ENCODE data around the gene CCDC157.

Gene CCDC157

DNA sequence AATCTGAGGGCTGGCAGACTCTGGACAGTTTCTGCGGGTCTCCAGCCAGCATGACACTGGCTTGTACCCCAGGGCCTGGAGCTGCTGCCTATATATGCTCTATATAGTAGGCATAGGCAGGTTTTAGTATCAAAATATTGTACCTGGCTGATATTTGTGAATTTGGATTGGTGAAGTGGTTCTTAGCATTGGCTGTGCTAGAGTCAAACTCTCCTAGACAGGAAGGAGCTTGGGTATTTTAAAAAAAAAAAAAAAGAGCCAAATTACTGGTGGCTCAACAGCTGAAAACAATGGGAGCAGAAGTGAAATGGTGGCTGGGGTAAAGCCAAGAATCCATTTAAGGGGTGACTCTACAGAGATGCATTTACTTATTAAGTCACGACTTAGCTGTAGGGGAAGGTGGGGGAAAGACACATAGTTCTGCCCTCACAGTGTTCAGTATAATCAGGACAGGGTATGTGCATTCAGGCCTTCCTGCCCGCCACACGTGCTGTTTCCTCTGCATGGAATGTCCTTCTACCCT lies 57.8 kb downstream of the CCDC157 start:
- Histone ChIP-seq H3K9me2 (replicated peaks; ENCODE audit: control insufficient read depth, low read length) (no peaks in the 10 kb centered on the region), H3F3A (ENCODE audit: control insufficient read depth, insufficient read depth) (no peaks in the 10 kb centered on the region), H3K4me3 (ENCODE audit: low read length) (no peak overlapping the region), H3K27me3 (ENCODE audit: control insufficient read depth, low read length) (no peaks in the 10 kb centered on the region), H3K36me3 (ENCODE audit: control insufficient read depth, low read length) (peaks cover 40% of the 10 kb centered on the region), H3K79me2 (ENCODE audit: control insufficient read depth, low read length) (no peaks in the 10 kb centered on the region), H3K4me2 (ENCODE audit: low read length) (no peak overlapping the region), H4K20me1 (ENCODE audit: control insufficient read depth, insufficient read depth, low read depth, low read length) (no peaks in the 10 kb centered on the region), H3K27ac (ENCODE audit: low read depth, low read length) (no peak overlapping the region), H3K4me1 (ENCODE audit: control insufficient read depth, low read length) (no peaks in the 10 kb centered on the region), H3K9me3 (ENCODE audit: control insufficient read depth, insufficient read depth, low read length) (no peaks in the 10 kb centered on the region)
- no peak for TF ChIP-seq EZH2phosphoT487 (IDR thresholded peaks at IDR 0.05; ENCODE audit: borderline replicate concordance, low read length)
- TF ChIP-seq, protein P1, sequence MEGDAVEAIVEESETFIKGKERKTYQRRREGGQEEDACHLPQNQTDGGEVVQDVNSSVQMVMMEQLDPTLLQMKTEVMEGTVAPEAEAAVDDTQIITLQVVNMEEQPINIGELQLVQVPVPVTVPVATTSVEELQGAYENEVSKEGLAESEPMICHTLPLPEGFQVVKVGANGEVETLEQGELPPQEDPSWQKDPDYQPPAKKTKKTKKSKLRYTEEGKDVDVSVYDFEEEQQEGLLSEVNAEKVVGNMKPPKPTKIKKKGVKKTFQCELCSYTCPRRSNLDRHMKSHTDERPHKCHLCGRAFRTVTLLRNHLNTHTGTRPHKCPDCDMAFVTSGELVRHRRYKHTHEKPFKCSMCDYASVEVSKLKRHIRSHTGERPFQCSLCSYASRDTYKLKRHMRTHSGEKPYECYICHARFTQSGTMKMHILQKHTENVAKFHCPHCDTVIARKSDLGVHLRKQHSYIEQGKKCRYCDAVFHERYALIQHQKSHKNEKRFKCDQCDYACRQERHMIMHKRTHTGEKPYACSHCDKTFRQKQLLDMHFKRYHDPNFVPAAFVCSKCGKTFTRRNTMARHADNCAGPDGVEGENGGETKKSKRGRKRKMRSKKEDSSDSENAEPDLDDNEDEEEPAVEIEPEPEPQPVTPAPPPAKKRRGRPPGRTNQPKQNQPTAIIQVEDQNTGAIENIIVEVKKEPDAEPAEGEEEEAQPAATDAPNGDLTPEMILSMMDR (IDR thresholded peaks at IDR 0.05; ENCODE audit: low read depth, low read length, poor library complexity, severe bottlenecking), result no peak

DNA sequence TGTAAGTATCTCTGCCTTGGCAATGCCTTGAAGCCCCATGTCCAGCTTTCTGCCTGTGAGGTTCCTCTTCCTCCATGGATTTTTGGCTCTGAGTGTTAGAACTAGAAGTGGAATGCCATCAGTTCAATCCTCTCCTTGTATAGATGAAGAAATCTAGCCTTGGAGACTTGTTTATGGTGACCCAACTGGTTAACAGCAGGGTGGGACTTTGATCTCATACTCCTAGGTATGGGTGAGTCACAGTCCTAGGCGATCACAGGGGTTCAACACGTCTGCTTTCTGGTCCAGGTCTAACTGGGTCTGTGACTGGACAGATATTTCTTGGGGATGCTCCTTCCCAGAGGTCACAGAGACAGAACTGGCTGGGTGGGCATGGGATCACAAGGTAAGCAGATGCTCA lies 59.6 kb downstream of the CCDC157 start:
- no peaks in the 10 kb centered on the region for H3K27me3 ChIP-seq (ENCODE audit: control insufficient read depth, low read length)
- H4K20me1 ChIP-seq (ENCODE audit: control insufficient read depth, insufficient read depth, low read depth, low read length), result no peaks in the 10 kb centered on the region
- no peaks in the 10 kb centered on the region for H3K9me2 ChIP-seq (replicated peaks; ENCODE audit: control insufficient read depth, low read length)
- H3K4me1 ChIP-seq (ENCODE audit: control insufficient read depth, low read length), result peaks cover 1% of the 10 kb centered on the region
- H3F3A ChIP-seq (ENCODE audit: control insufficient read depth, insufficient read depth), result no peaks in the 10 kb centered on the region
- no peaks in the 10 kb centered on the region for H3K9me3 ChIP-seq (ENCODE audit: control insufficient read depth, insufficient read depth, low read length)
- H3K4me3 ChIP-seq (ENCODE audit: low read length), result no peak overlapping the region
- TF ChIP-seq EZH2phosphoT487 (IDR thresholded peaks at IDR 0.05; ENCODE audit: borderline replicate concordance, low read length), result no peak
- TF ChIP-seq, protein P1 (IDR thresholded peaks at IDR 0.05; ENCODE audit: low read depth, low read length, poor library complexity, severe bottlenecking), result no peak
- H3K4me2 ChIP-seq (ENCODE audit: low read length), result no peak overlapping the region
- H3K79me2 ChIP-seq (ENCODE audit: control insufficient read depth, low read length), result peaks cover 1% of the 10 kb centered on the region
- H3K27ac ChIP-seq (ENCODE audit: low read depth, low read length), result no peak overlapping the region
- peaks cover 53% of the 10 kb centered on the region for H3K36me3 ChIP-seq (ENCODE audit: control insufficient read depth, low read length)

DNA sequence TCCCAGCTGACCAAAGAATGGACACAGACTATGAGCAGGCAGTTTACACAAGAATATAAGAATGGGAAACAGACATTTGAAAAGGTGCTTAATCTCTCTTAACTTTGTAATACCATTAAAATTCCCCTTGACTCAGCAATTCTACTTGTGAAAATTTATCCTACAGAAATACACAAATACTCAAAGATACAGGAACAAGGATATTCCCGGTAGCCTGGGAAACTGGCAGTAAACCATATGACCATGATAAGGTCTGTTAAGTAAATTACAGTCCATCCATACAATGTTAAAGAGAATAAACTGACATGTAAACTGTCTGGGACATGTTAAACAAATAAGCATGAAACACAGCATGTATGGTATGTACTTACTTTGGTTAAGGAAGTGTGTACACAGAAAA lies 60.0 kb downstream of the CCDC157 start:
- Histone ChIP-seq H3K79me2 (ENCODE audit: control insufficient read depth, low read length) (peaks cover 6% of the 10 kb centered on the region), H3K27me3 (ENCODE audit: control insufficient read depth, low read length) (no peaks in the 10 kb centered on the region), H3K36me3 (ENCODE audit: control insufficient read depth, low read length) (peaks cover 58% of the 10 kb centered on the region), H3K27ac (ENCODE audit: low read depth, low read length) (no peak overlapping the region), H3K9me2 (replicated peaks; ENCODE audit: control insufficient read depth, low read length) (no peaks in the 10 kb centered on the region), H3F3A (ENCODE audit: control insufficient read depth, insufficient read depth) (peaks cover 3% of the 10 kb centered on the region; the same call in 1 of the 2 replicates), H4K20me1 (ENCODE audit: control insufficient read depth, insufficient read depth, low read depth, low read length) (no peaks in the 10 kb centered on the region), H3K4me3 (ENCODE audit: low read length) (no peak overlapping the region), H3K4me1 (ENCODE audit: control insufficient read depth, low read length) (peaks cover 5% of the 10 kb centered on the region), H3K4me2 (ENCODE audit: low read length) (no peak overlapping the region), H3K9me3 (ENCODE audit: control insufficient read depth, insufficient read depth, low read length) (no peaks in the 10 kb centered on the region)
- no peak for TF ChIP-seq EZH2phosphoT487 (IDR thresholded peaks at IDR 0.05; ENCODE audit: borderline replicate concordance, low read length)

DNA sequence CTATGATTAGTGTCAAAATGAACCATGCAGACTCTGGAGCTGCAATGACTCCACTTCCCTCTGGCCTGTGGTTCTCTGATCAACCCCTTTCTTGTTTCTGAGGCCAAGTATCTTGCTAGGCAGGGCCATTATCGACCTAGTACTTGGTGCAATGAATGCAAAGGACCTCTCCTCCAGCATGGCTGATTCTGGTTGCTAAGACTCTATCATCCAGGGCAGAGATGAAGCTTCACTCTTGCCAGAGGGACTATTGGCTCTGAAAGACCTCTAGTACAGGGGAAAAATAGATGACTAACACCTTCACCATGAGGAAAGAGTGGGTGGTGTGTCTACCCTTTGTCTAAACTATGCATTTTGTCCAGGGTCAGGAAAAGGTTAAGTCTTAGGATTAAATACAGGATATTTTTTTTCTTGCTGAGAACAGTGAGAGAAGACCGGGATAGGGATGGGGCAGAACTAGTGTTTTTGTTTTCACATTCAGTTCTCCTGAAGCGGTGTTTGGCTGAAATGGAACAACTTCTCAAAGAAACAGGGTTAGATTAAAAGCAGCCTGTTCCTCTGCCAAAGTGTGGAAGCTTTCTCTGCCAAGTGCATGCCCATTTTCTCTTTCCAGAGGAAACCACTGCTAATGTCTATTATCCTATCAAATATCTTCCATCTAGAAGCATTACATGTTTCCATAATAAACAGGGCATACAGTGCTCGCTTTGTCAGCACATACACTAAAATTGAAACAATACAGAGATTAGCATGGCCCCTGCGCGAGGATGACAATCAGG lies 63.7 kb downstream of the CCDC157 start:
- H4K20me1 ChIP-seq (ENCODE audit: control insufficient read depth, insufficient read depth, low read depth, low read length), result no peaks in the 10 kb centered on the region
- no peaks in the 10 kb centered on the region for H3K27me3 ChIP-seq (ENCODE audit: control insufficient read depth, low read length)
- H3K27ac ChIP-seq (ENCODE audit: low read depth, low read length), result no peak overlapping the region
- H3K36me3 ChIP-seq (ENCODE audit: control insufficient read depth, low read length), result peaks cover 62% of the 10 kb centered on the region
- no peaks in the 10 kb centered on the region for H3K9me2 ChIP-seq (replicated peaks; ENCODE audit: control insufficient read depth, low read length)
- H3K79me2 ChIP-seq (ENCODE audit: control insufficient read depth, low read length), result peaks cover 36% of the 10 kb centered on the region
- H3K4me1 ChIP-seq (ENCODE audit: control insufficient read depth, low read length), result peaks cover 26% of the 10 kb centered on the region
- TF ChIP-seq, protein P1 (IDR thresholded peaks at IDR 0.05; ENCODE audit: low read depth, low read length, poor library complexity, severe bottlenecking), result no peak
- no peak for TF ChIP-seq EZH2phosphoT487 (IDR thresholded peaks at IDR 0.05; ENCODE audit: borderline replicate concordance, low read length)
- H3F3A ChIP-seq (ENCODE audit: control insufficient read depth, insufficient read depth), result peaks cover 8% of the 10 kb centered on the region; the same call in 1 of the 2 replicates
- no peak overlapping the region for H3K4me2 ChIP-seq (ENCODE audit: low read length)
- no peak overlapping the region for H3K4me3 ChIP-seq (ENCODE audit: low read length)
- H3K9me3 ChIP-seq (ENCODE audit: control insufficient read depth, insufficient read depth, low read length), result no peaks in the 10 kb centered on the region

Measured in DOHH2 (cell line).